Stimulated activated CD4-positive, alpha-beta T cell treated with anti-CD3 and anti-CD28 coated beads, Interleukin-15, amount 100 ng/mL, for 1 hour (primary cell): Measurements from ENCODE around the gene CISD2.
A peak's percentile ranks its signal among the peaks of the same experiment; 100 is the strongest.
"Not testable (repeated sequence)": the region's sequence is repeated elsewhere in the genome, so short reads cannot be mapped to it uniquely, and the experiment has no call there.

Experiments used
- DNase-seq, 2 donors: peaks; one replicate each; pipeline ENCODE4 v3.0.0-alpha.2; 2020; ENCODE audit warnings: low read depth in 1 of 2, low spot score in 1 of 2

CISD2 gene

DNA sequence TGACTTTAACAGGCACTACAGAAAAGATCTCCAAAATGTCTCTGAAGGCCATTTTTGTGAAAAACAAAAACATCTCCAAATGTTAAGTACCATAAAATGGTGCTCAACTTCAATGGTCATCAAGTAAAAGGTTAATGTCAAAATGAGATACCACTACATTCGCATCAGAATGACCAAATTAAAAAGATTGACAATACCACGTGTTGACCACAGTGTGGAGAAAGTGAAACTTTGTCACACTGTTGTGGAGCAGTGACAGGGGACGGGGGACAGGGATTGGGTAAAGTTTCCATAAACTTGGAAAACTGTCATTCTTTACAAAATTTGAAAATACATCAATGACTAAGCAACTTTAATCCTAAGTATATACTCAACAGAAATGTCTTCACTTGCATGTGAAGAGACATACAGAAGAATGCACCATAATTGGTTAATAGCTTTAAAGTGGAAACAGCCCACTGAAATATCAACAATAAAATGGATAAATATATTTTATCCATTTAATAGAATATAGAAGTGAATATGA, 19.1 kb upstream of the CISD2 start:
- DNase-seq: no peak

DNA sequence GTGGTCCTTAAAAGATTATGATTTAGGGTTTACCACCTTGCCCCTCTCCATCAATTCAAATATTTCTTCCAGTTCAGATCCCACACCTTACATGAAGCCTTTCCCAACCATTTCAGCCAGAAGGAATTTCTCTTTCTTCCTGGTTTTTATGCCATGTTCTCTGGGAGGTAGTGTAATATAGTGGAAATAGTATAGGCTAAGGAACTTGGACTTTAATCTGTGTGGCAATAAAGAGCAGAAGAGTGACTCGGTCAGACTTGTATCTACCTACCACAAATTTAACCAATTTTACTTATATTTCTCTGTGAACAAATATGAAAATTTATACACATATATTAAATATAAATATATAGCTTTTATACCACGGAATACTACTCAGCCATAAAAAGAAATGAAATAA, 18.4 kb upstream of the CISD2 start:
- no peak for DNase-seq

GRCh38 chr4:102858828-102859464, 9.8 kb upstream of the CISD2 start:
- no peak for DNase-seq

DNA sequence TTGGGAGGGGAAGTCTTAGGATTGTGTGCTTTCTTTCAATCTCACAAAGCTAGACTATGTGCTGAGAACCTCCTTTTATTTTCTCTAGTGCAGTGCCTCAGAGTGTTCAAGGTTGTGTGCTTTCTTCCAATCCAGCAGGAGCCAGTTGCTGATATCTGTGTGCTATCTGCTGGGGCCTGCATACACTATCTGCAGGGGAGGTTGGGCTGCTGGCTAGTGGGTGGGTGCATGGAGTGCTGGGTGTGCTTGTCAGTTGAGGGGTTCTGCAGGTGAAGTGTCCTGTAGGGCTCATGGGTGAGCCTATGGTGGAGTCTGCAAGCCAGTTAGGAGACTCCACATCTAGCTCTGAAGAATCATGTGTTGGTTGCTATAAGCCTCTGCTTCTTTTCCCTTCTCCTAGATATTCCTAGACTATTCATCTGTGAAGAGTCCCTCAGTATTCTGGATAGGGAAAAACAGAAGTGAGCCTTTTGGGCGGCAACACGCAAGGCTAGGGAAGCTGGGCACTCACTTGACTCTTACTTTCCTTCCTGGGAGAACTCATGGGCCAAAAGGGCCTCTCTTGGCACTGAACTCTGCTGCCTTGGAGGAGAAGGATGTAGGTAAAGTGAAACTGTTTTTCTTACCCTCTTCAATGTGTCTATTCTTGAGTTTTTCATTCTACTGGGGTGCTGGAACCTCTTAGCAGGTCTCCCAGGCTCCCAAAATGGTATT, 8.0 kb upstream of the CISD2 start:
- DNase-seq: no peak

GRCh38 chr4:102862016-102862415, 6.8 kb upstream of the CISD2 start:
- DNase-seq: no peak

GRCh38 chr4:102862747-102863146, 6.0 kb upstream of the CISD2 start:
- no peak for DNase-seq

DNA sequence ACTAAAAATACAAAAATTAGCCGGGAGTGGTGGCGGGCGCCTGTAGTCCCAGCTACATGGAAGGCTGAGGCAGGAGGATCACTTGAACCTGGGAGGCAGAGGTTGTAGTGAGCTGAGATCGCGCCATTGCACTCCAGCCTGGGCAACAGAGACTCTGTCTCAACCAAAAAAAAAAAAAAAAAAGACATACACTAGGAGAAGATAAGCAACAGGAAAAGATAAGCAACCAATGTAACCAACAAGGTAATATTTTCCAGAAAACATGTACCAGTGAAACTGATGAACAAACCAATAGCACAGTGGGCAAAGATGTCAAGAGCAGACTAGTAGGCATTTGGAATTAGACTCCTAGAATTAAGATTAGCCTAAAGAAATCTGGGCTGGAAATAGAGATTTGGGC, 3.5 kb upstream of the CISD2 start:
- not testable (repeated sequence) for DNase-seq

- DNase-seq: no peak
These were observed 1.3 kb upstream of the CISD2 start for GRCh38 chr4:102867278-102868152.

DNA sequence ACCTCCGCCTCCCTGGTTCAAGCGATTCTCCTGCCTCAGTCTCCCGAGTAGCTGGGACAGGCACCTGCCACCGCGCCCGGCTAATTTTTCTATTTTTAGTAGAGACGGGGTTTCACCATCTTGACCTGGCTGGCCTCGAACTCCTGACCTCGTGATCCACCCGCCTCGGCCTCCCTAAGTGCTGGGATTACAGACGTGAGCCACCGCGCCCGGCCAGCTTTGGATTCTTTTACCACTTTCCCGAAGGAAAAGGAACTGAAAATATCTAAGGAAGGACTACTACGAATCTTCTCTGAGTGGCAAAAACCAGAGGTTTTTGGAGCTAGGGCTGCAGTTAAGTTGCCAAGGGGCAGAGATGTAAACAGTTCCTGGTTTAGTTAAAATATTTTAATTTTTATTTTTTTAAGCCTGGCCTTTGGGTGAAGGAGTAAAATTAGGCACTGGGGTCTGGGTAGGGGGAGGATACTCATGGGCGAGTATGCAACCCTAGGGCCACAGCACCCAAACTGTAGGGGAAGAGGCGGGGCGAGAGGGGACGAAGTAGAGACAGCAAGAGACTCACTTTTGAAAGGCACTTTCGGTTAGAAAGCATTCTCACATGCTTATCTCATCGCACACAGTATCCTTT, 525 bp upstream of the CISD2 start:
- DNase-seq: peak in 1 of 2 donors; percentile 6

DNA sequence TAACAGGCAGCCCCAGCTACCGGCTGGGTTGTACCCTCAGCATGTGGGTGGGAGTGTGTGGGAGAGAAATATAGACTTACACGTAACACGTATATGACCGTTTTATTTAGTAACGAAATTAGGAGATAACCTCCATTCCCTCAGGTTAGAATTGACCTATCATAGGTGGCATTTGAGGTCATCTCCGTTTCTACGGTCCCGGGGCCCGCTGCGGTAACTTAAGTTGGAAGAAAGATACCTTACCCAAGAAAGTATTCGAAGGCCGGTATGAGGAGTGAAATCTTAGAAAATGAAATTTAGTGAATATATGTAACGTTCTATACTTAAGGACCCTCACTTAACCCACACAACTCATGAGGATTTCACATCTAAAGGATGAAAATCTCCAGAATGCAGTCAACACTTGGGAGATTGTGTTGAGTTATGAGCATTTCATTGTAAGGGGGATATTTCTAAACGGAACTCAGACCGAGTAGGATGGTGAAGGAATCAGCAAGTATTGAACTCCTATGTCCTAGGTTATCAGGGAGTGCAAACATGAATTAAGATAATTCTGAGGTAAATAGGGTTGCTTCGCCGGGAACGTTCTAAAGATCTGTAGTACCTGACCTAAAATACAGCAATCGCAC, 891 bp downstream of the CISD2 start:
- DNase-seq: no peak

- DNase-seq: no peak
These were observed 3.0 kb downstream of the CISD2 start for GRCh38 chr4:102871772-102872171.

GRCh38 chr4:102877477-102878106, 8.8 kb downstream of the CISD2 start:
- DNase-seq: not testable (repeated sequence)

DNA sequence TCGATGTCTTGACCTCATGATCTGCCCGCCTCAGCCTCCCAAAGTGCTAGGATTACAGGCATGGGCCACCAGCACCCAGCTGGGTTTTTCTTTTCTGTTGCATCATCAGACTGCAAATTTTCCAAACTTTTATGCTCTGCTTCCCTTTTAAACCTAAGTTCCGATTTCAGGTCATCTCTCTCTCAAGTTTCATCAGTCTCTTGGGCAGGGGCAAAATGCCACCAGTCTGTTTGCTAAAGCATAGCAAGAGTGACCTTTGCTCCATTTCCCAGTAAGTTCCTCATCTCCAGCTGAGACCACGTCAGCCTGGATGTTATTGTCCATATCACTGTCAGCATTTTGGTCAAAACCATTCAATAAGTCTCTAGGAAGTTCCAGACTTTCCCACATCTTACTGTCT, 9.6 kb downstream of the CISD2 start:
- not testable (repeated sequence) for DNase-seq

GRCh38 chr4:102878901-102879300, 10.1 kb downstream of the CISD2 start:
- DNase-seq: no peak

DNA sequence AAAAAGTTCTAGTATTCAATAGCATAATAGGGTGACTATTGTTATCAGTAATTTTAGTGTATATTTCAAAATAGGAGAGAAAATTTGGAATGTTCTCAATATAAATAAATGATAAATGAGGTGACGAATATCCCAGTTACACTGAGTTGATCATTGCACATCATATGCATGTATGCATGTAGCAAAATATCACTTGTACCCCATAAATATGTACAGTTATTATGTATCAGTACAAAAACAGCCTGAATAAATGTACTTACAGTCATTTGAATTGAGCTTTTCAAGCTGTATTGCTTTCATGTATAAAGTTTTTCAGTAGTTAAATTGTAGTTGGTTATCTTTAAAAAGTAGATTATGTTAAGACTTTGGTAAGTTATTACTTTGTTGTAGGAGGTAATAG, 12.6 kb downstream of the CISD2 start:
- no peak for DNase-seq

GRCh38 chr4:102883278-102883677, 14.5 kb downstream of the CISD2 start:
- no peak for DNase-seq

GRCh38 chr4:102888570-102888969, 19.8 kb downstream of the CISD2 start:
- DNase-seq: not testable (repeated sequence)

DNA sequence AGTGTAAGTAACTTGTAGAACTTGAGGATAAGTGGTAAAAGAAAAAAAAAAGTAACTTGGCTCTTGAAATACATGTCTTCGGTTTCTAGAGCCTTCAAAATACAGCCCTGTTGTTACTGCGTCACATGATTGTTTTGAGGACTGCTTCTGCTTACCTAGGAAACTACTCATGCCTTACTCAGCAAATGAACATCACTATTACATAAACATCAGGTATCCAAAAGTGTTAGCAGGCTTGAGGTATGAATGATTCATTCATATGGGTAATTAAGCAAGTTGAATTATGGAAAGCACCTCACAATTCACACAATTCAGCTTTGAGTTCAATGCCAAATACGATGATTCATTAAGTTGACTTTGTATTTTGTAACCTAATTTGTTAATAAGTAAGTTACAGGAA, 21.1 kb downstream of the CISD2 start:
- DNase-seq: not testable (repeated sequence)

DNA sequence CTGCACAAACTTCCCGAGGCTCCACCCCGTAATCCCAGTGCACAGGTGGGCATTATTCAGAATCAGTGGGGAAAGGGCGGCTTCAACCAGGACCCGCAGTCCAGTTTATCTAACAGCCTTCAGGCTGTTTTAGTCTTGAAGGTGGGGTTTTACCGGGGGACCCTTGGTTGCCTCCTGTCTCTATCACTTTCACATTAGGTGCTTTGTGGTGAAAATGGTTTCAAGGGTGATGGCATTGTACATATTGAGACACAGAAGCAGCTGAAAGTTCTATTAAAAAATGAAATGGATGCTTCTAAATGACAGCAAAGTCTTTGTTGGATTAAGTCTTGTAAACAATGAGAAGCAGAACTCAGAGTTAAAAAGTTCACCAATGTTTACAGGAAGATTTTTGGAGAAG, 27.8 kb downstream of the CISD2 start:
- DNase-seq: not testable (repeated sequence)

- not testable (repeated sequence) for DNase-seq
These were observed 28.8 kb downstream of the CISD2 start for GRCh38 chr4:102897610-102898009.
